Occipital lobe (tissue), 2 donors: Measurements from ENCODE around the gene CHST10. TPM values are rescaled to one million over a fixed set of nuclear protein-coding genes. Genes with fewer than 3 reads are reported as not detected.

ENCODE experiments used
- small RNA-seq: library from RNA; depleted of rRNA; stranded (forward); fragments of <200 nt; gene quantifications from one replicate; pipeline ENCODE3, GENCODE V24; 2014
- total RNA-seq: library from RNA; depleted of rRNA; stranded (reverse); fragments of >200 nt; gene quantifications from one replicate; pipeline ENCODE4 v1.2.3, GENCODE V29; 2014

Gene CHST10
- total RNA-seq, 1 donor from 2014 or later: 82.2 TPM

Small RNA genes lying within 50 kb of the gene (small RNA-seq; reads per million reads assigned to genes)
- gene AC012493.2: not detected
- gene AC012493.3: not detected

Other genes with a start within 250 kb of the CHST10 start
- gene LONRF2, start 95.2 kb downstream of the CHST10 start, total RNA-seq: 58.3 TPM
- not detected for gene NMS, start 52.8 kb upstream of the CHST10 start, total RNA-seq
- 8.1 TPM for gene PDCL3, start 145.3 kb upstream of the CHST10 start, total RNA-seq